ENCODE data around the gene IFNL1.
"Not testable (repeated sequence)": the region's sequence is repeated elsewhere in the genome, so short reads cannot be mapped to it uniquely, and the experiment has no call there.

The IFNL1 gene

DNA sequence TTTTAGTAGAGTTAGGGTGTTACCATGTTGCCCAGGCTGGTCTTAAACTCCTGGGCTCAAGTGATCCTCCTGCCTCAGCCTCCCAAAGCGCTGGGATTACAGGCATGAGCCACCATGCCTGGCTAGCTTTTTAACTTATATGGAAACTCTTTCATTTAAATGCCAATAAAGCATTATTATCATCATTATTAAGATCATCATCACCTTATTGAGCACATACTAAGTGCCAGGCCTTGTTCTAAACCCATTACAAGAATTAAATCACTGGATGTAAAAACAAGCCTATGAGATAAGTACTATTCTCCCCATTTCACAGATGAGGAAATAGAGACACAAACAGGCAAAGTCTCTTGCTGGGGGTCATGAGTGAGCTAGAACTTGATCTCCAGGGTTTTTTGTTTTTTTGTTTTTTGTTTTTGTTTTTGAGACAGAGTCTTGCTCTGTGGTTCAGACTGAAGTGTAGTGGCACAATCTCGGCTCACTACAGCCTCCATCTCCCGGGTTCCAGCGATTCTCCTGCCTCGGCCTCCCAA, 38.3 kb downstream of the IFNL1 start:
- no peak for DNase-seq

- DNase-seq, result peak; percentile 31
Observed at GRCh38 chr19:39335168-39335548, 39.0 kb downstream of the IFNL1 start.

GRCh38 chr19:39336483-39336882, 40.3 kb downstream of the IFNL1 start:
- DNase-seq, result no peak

DNA sequence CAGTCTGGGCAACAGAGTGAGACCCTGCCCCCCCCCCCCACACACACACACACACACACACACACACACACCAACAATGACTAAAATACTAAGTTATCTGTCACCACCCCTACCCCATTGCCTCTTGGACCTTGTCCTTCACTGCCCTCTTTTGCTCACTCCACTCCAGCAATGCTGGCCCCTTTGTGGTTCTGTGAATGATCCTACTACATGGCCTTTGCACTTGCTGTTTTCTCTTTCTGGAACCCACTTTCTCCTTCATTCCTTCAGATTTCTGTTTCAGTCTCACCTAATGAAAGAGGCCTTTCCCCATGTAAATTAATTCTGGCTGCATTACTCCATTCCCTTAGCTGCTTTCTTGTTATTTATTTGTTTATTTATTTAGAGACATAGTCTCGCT, 43.5 kb downstream of the IFNL1 start:
- no peak for DNase-seq

DNA sequence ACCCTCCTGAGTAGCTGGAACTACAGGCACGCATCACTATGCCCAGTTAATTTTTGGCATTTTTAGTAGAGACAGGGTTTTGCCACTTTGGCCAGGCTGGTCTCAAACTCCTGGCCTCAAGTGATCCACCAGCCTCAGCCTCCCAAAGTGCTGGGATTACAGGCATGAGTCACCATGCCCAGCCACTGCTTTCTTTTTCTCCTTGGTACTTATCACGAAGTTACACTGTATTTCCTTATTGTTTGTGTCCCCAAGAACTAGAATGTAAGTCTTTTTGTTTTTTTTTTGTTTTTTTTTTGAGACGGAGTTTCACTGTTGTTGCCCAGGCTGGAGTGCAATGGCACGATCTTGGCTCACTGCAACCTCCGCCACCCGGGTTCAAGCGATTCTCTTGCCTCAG, 43.9 kb downstream of the IFNL1 start:
- not testable (repeated sequence) for DNase-seq

DNA sequence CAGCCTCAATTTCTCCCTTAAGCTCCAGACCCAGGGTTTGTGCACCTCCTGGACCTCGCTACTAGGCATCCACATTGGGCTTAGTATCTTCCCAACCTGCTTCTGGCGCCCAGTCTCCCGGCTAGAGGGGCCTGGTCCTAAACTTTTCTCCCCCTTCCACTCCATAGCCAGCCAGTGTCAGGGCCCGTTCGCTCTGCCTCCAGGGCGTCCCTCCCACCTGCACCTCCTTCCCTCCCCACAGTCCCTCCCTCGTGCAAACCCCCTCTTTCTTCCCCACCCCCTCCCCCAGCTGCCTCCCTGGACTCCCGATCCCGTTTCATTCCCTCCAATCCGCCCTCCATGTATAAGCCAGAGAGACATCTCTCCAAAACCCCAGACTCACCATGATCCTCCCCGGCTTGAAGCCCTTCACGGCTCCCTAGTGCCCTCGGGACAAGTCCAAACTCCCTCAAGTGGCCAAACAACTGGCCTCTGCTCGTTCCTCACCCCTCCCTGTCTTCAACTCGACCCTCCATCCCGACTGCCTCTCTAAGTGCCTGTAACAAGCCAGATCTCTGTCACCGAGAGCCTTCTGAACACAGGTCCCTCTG, 45.0 kb downstream of the IFNL1 start:
- peak; percentile 19 for DNase-seq

- peak; percentile 99 for DNase-seq
Observed at GRCh38 chr19:39341719-39342604, 45.8 kb downstream of the IFNL1 start, which contains the start of gene SAMD4B. TSS of gene SAMD4B (plus strand) at chr19:39342421. CDS start at chr19:39356894, 14,473 bp downstream.

GRCh38 chr19:39342647-39343305, 46.6 kb downstream of the IFNL1 start:
- peak; percentile 9 for DNase-seq

DNA sequence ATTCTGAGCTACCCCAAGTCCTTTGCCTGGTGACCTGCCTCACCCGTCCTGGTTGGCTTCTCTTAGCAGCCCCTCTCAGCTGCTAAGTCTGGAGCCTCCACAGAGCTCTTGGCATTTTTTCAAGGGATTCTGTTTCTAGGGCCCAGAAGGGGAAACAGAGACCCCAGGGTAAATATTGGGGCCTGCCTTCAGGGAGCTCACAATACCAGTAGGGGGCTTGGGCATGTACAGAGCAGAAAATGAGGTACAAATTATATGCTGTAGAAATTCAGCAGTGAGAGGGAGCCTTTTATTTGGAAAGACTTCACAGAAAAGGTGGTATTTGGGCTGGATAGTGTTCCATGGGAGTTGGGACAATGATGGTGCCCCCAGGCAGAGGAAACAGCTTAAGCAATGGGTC, 49.7 kb downstream of the IFNL1 start:
- DNase-seq, result no peak

DNA sequence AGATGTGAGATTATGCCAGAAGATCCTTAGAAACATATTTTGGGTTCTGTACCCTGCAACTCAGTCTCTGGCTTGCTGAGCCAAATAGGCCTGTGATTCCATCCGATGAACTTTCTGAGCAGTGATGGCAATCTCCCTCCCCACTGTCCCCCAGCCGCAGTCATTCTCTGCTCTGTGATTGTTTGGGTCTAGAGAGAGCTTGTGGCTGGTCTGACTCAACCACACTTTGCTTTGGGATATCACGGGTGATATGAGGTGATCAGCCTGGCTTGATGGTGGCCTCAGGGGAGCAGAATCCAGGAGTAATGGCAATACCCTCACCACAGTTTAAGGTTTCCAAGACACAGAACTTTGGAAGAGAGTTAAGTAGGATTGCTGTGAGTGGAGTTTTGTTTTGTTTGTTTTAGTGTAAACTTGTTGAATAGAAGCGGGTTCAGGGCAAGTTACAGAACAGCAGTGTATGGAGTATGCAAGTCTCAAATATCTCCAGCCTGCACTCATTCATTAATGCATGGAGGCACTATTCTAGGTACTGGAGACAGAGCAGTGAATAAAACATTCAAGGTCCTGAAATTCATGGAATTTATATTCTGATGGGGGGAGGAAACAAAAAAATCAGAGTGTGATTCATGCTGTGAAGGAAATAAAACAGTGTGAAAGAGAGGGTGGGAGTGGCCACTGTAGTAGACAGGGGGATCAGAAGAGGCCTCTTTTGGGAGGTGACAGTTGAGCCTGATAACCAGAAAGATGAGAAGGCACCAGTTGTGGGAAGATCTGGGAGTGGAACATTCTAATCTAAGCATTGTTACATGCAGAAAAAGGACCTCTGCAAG, 51.3 kb downstream of the IFNL1 start:
- DNase-seq, result no peak
